ENCODE results near the gene PHACTR1.

PHACTR1 gene

GRCh38 chr6:13217206-13217905 is 500.8 kb downstream of the PHACTR1 start:
- Histone ChIP-seq H2AFZ (ENCODE audit: low read depth, low read length) (no peak overlapping the region), H3K36me3 (ENCODE audit: insufficient read depth, low read length) (no peaks in the 10 kb centered on the region), H3K9me3 (ENCODE audit: low read length) (no peaks in the 10 kb centered on the region), H3K4me3 (ENCODE audit: low read length) (no peak overlapping the region), H3K27me3 (ENCODE audit: insufficient read depth, low read length) (no peaks in the 10 kb centered on the region), H3K4me1 (ENCODE audit: insufficient read depth, low read length) (no peaks in the 10 kb centered on the region)

DNA sequence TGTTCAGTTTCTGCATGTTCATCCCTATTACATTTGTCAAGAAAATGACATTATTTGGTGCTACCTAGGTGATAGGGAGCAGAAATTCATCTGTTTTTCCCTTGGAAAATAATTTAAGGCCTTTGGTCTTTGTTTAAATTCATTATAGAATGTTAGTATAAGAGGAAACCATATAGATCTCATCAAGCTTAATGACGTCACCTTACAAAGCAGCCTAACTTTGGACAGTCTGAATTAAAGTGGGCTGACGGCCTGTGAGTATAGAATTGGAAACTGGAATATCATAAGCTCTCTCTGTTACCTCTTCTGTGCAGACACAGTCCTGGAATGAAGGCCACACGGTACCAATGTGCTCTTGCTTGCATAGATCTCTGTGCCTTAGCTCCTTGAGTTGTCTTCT is 503.7 kb downstream of the PHACTR1 start:
- Histone ChIP-seq H3K36me3 (ENCODE audit: insufficient read depth, low read length) (no peaks in the 10 kb centered on the region), H3K4me1 (ENCODE audit: insufficient read depth, low read length) (no peaks in the 10 kb centered on the region), H2AFZ (ENCODE audit: low read depth, low read length) (no peak overlapping the region), H3K27me3 (ENCODE audit: insufficient read depth, low read length) (no peaks in the 10 kb centered on the region), H3K4me3 (ENCODE audit: low read length) (no peak overlapping the region), H3K9me3 (ENCODE audit: low read length) (no peaks in the 10 kb centered on the region)

DNA sequence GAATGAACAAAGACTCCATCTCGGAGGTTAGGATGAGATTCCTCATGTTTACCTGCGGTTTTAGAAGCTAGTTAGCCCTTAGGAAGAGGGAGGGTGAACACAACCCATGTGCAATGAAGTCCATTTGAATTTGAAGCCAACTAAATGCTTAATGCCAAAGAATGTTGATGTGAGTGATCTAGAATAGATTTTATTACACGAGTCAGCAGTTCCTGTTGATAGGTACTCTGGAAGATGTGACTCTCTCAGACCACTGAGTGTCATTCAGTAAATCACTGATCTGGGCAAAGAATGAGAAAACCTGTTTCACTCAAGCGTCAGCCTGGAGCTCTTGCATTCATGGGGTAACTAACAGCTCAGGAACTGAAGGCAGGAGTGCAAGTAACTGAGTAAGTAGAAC is 505.5 kb downstream of the PHACTR1 start:
- Histone ChIP-seq H3K4me3 (ENCODE audit: low read length) (no peak overlapping the region), H3K27me3 (ENCODE audit: insufficient read depth, low read length) (no peaks in the 10 kb centered on the region), H2AFZ (ENCODE audit: low read depth, low read length) (no peak overlapping the region), H3K4me1 (ENCODE audit: insufficient read depth, low read length) (no peaks in the 10 kb centered on the region), H3K9me3 (ENCODE audit: low read length) (no peaks in the 10 kb centered on the region), H3K36me3 (ENCODE audit: insufficient read depth, low read length) (no peaks in the 10 kb centered on the region)

DNA sequence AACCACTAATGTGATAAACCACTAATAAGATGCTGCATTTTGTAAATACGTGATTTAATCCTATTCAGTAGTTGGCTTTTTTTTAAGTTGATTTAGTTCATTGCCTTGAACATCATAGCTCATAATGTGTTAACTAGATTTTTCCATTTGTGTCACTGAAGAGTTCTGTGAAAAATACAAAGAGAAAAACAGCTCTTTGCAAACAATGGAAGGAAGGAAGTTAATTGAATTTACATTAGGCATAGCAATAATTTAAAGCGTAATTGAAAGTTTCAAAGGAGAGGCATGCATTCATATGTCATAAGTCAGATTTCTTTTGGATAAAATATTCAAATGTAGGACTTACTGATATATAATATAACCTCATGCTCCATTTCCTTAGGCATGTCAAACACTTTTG is 509.5 kb downstream of the PHACTR1 start:
- Histone ChIP-seq H3K27me3 (ENCODE audit: insufficient read depth, low read length) (no peaks in the 10 kb centered on the region), H2AFZ (ENCODE audit: low read depth, low read length) (no peak overlapping the region), H3K9me3 (ENCODE audit: low read length) (no peaks in the 10 kb centered on the region), H3K4me3 (ENCODE audit: low read length) (no peak overlapping the region), H3K36me3 (ENCODE audit: insufficient read depth, low read length) (no peaks in the 10 kb centered on the region), H3K4me1 (ENCODE audit: insufficient read depth, low read length) (no peaks in the 10 kb centered on the region)

DNA sequence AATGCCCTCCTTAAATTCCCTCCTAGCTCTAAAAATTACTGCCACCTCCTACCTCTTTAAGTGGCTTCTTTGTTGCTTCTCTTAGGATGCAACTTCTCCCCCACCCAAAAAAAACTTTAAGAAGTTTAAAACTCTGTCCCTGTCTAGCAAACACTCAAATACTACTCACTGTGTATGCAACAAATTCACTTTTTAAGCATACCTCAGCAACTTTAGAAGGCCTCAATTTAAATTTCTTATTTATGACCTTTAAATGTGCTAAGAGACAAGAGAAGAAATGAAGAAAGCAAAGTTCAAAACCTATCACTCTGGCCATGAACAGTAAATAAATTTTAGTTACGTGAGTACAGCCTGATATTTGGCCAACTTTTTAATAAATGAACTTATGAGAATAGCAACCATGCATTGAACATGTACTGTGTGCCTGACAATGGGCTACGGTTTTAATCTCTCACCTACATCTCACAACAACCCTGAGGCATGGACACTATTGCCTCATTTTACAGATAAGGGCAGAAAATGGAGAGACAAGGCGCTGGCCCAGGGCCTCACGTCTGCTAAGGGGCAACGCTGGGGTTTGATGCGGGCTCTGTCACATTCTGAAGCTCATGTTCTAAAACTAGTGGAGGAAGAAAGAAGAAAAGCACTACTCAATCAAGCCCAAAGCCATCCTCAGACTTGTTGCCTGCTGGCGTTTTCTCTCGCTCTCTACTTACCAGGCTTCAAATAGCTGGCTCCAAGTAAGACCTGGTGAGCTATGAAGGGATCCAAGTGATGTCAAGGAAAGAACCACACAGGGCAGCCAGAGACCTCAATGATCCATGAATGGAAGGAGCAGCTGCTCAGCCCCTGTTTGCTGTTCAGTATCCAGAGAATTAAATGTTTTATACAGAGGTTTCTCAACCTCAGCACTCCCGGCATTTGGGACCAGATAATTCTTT is 512.0 kb downstream of the PHACTR1 start:
- Histone ChIP-seq H3K4me1 (ENCODE audit: insufficient read depth, low read length) (no peaks in the 10 kb centered on the region), H3K36me3 (ENCODE audit: insufficient read depth, low read length) (no peaks in the 10 kb centered on the region), H2AFZ (ENCODE audit: low read depth, low read length) (no peak overlapping the region), H3K4me3 (ENCODE audit: low read length) (no peak overlapping the region), H3K27me3 (ENCODE audit: insufficient read depth, low read length) (no peaks in the 10 kb centered on the region), H3K9me3 (ENCODE audit: low read length) (no peaks in the 10 kb centered on the region)

DNA sequence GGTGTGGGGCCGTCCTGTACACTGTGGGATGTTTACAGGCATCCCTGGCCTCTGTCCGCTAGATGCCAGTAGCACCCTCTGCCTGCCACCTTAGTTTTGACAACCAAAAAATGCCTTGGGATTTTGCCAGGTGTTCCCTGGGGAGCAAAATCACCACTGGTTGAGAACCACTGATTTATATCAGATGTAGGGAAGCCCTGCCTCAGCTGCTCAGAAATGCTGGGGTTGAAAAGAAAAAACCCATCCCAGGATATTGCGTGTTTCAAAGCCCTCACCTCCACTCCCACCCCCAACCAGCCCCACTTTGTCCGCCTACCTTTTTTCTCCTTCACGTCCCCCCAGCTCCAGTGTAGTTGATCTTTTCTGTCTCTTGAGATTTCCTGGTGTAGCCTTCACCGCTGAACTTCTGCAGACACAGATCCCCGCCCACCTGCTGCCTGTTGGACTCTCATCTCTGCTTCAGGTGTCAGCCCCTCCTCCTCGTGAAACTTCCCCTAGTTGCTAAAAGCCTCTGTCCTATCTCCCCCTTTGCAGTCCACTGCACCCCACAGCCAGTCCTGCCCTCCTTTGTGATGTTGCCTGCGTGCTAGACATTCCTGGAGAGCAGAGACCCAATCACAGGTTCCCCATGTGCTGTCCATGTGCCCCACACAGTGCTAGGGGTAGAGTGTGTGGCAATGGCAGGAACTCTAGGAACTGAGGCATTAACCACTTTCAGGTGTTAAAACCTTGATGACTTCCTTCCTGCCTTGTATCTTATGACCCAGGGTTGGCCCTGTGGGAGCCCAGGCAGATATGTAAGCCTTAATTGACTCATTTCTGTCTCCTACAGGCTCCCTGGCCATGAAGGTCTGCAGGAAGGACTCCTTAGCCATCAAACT is 512.9 kb downstream of the PHACTR1 start:
- Histone ChIP-seq H3K4me1 (ENCODE audit: insufficient read depth, low read length) (no peaks in the 10 kb centered on the region), H3K27me3 (ENCODE audit: insufficient read depth, low read length) (no peaks in the 10 kb centered on the region), H3K9me3 (ENCODE audit: low read length) (no peaks in the 10 kb centered on the region), H2AFZ (ENCODE audit: low read depth, low read length) (no peak overlapping the region), H3K4me3 (ENCODE audit: low read length) (no peak overlapping the region), H3K36me3 (ENCODE audit: insufficient read depth, low read length) (no peaks in the 10 kb centered on the region)

DNA sequence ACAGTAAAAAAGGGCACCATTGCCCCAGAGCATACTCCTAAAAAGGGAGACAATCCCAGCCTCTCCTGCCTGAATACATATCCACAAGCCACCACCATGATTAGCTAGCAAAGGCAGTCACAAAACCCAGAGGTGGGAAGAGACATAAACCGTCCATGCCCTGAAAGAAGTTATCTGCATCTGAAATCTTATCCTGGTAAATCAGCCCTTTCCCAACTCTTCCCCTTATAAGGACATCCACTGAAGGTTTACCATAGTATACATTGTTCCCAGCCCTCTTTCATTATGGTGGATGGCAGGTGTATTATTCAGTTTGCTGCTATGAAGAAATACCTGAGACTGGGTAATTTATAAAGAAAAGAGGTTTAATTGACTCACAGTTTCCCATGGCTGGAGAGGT is 516.5 kb downstream of the PHACTR1 start:
- Histone ChIP-seq H3K4me1 (ENCODE audit: insufficient read depth, low read length) (no peaks in the 10 kb centered on the region), H3K36me3 (ENCODE audit: insufficient read depth, low read length) (no peaks in the 10 kb centered on the region), H3K27me3 (ENCODE audit: insufficient read depth, low read length) (no peaks in the 10 kb centered on the region), H3K4me3 (ENCODE audit: low read length) (no peak overlapping the region), H2AFZ (ENCODE audit: low read depth, low read length) (no peak overlapping the region), H3K9me3 (ENCODE audit: low read length) (no peaks in the 10 kb centered on the region)

DNA sequence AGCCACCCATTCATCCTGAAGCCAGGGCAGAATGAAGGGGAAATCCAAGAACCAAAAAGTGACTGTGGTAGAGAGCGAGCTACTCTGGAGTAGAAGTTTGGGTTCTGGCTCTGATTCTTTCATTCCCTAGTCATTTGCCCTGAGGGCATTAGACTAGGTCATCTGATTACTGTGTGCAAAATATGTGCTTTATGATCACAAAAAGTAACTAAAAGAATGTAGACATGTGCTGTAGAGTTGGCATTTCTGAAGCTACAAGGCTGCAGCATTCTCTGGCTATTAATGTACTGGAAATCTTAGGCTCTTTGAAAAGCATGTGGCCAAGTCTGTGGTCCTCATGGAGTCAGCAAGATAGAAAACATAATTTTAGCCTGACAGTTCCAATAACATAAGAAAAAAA is 517.6 kb downstream of the PHACTR1 start:
- Histone ChIP-seq H3K4me3 (ENCODE audit: low read length) (no peak overlapping the region), H3K4me1 (ENCODE audit: insufficient read depth, low read length) (no peaks in the 10 kb centered on the region), H3K27me3 (ENCODE audit: insufficient read depth, low read length) (no peaks in the 10 kb centered on the region), H3K9me3 (ENCODE audit: low read length) (no peaks in the 10 kb centered on the region), H3K36me3 (ENCODE audit: insufficient read depth, low read length) (no peaks in the 10 kb centered on the region), H2AFZ (ENCODE audit: low read depth, low read length) (no peak overlapping the region)

GRCh38 chr6:13235339-13235738 is 518.8 kb downstream of the PHACTR1 start:
- no peaks in the 10 kb centered on the region for H3K9me3 ChIP-seq (ENCODE audit: low read length)
- no peak overlapping the region for H3K4me3 ChIP-seq (ENCODE audit: low read length)
- no peaks in the 10 kb centered on the region for H3K27me3 ChIP-seq (ENCODE audit: insufficient read depth, low read length)
- no peak overlapping the region for H2AFZ ChIP-seq (ENCODE audit: low read depth, low read length)
- no peaks in the 10 kb centered on the region for H3K36me3 ChIP-seq (ENCODE audit: insufficient read depth, low read length)
- peaks cover 4% of the 10 kb centered on the region for H3K4me1 ChIP-seq (ENCODE audit: insufficient read depth, low read length)

GRCh38 chr6:13237318-13237717 is 520.8 kb downstream of the PHACTR1 start:
- no peaks in the 10 kb centered on the region for H3K27me3 ChIP-seq (ENCODE audit: insufficient read depth, low read length)

GRCh38 chr6:13238017-13238416 is 521.5 kb downstream of the PHACTR1 start:
- Histone ChIP-seq H3K4me3 (ENCODE audit: low read length) (no peak overlapping the region), H3K27me3 (ENCODE audit: insufficient read depth, low read length) (no peaks in the 10 kb centered on the region), H3K9me3 (ENCODE audit: low read length) (no peaks in the 10 kb centered on the region), H3K4me1 (ENCODE audit: insufficient read depth, low read length) (peaks cover 4% of the 10 kb centered on the region), H3K36me3 (ENCODE audit: insufficient read depth, low read length) (no peaks in the 10 kb centered on the region), H2AFZ (ENCODE audit: low read depth, low read length) (no peak overlapping the region)

More at GRCh38 chr6:13237318-13237717, 520.8 kb downstream of the PHACTR1 start:
- Histone ChIP-seq H2AFZ (ENCODE audit: low read depth, low read length) (no peak overlapping the region), H3K4me3 (ENCODE audit: low read length) (no peak overlapping the region), H3K36me3 (ENCODE audit: insufficient read depth, low read length) (no peaks in the 10 kb centered on the region), H3K4me1 (ENCODE audit: insufficient read depth, low read length) (peaks cover 4% of the 10 kb centered on the region), H3K9me3 (ENCODE audit: low read length) (no peaks in the 10 kb centered on the region)

GRCh38 chr6:13238640-13239216 is 522.2 kb downstream of the PHACTR1 start:
- Histone ChIP-seq H3K9me3 (ENCODE audit: low read length) (no peaks in the 10 kb centered on the region), H3K4me3 (ENCODE audit: low read length) (no peak overlapping the region), H3K27me3 (ENCODE audit: insufficient read depth, low read length) (no peaks in the 10 kb centered on the region), H3K4me1 (ENCODE audit: insufficient read depth, low read length) (peaks cover 4% of the 10 kb centered on the region), H3K36me3 (ENCODE audit: insufficient read depth, low read length) (no peaks in the 10 kb centered on the region), H2AFZ (ENCODE audit: low read depth, low read length) (no peak overlapping the region)

Data from neuron (in vitro differentiated cells).